Measurements from ENCODE around the gene APOC3.

GRCh38 chr11:116831790-116832349 lies 2.2 kb downstream of the APOC3 start:
- TF ChIP-seq, protein P1, sequence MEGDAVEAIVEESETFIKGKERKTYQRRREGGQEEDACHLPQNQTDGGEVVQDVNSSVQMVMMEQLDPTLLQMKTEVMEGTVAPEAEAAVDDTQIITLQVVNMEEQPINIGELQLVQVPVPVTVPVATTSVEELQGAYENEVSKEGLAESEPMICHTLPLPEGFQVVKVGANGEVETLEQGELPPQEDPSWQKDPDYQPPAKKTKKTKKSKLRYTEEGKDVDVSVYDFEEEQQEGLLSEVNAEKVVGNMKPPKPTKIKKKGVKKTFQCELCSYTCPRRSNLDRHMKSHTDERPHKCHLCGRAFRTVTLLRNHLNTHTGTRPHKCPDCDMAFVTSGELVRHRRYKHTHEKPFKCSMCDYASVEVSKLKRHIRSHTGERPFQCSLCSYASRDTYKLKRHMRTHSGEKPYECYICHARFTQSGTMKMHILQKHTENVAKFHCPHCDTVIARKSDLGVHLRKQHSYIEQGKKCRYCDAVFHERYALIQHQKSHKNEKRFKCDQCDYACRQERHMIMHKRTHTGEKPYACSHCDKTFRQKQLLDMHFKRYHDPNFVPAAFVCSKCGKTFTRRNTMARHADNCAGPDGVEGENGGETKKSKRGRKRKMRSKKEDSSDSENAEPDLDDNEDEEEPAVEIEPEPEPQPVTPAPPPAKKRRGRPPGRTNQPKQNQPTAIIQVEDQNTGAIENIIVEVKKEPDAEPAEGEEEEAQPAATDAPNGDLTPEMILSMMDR (IDR thresholded peaks at IDR 0.05; ENCODE audit: insufficient read depth, low read length) = no peak
- no peak for TF ChIP-seq SPI1 (IDR thresholded peaks at IDR 0.05; ENCODE audit: borderline replicate concordance, low read depth)
- TF ChIP-seq, protein P2, sequence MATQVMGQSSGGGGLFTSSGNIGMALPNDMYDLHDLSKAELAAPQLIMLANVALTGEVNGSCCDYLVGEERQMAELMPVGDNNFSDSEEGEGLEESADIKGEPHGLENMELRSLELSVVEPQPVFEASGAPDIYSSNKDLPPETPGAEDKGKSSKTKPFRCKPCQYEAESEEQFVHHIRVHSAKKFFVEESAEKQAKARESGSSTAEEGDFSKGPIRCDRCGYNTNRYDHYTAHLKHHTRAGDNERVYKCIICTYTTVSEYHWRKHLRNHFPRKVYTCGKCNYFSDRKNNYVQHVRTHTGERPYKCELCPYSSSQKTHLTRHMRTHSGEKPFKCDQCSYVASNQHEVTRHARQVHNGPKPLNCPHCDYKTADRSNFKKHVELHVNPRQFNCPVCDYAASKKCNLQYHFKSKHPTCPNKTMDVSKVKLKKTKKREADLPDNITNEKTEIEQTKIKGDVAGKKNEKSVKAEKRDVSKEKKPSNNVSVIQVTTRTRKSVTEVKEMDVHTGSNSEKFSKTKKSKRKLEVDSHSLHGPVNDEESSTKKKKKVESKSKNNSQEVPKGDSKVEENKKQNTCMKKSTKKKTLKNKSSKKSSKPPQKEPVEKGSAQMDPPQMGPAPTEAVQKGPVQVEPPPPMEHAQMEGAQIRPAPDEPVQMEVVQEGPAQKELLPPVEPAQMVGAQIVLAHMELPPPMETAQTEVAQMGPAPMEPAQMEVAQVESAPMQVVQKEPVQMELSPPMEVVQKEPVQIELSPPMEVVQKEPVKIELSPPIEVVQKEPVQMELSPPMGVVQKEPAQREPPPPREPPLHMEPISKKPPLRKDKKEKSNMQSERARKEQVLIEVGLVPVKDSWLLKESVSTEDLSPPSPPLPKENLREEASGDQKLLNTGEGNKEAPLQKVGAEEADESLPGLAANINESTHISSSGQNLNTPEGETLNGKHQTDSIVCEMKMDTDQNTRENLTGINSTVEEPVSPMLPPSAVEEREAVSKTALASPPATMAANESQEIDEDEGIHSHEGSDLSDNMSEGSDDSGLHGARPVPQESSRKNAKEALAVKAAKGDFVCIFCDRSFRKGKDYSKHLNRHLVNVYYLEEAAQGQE (IDR thresholded peaks at IDR 0.05; ENCODE audit: insufficient replicate concordance, low read depth) = no peak
